Chondrocyte (in vitro differentiated cells): ENCODE results near the gene KRT84. TPM values are rescaled to one million over a fixed set of nuclear protein-coding genes. Genes with fewer than 3 reads are reported as not detected.

Experiments
- DNase-seq: peaks from one replicate; pipeline ENCODE4 v3.0.0; 2021; ENCODE audit warnings: mixed read lengths, low spot score
- H3K27ac Mint-ChIP-seq: one replicate; pipeline ENCODE4 v1.8.0; 2021; ENCODE audit warnings: mild to moderate bottlenecking, moderate library complexity, mixed read lengths; ENCODE audit not compliant: unreplicated experiment
- H3K27me3 Mint-ChIP-seq: 2 replicates; pipeline ENCODE4 v1.8.0; 2021; ENCODE audit warnings: low read depth, mixed read lengths
- H3K36me3 Mint-ChIP-seq: 2 replicates; pipeline ENCODE4 v1.8.0; 2021; ENCODE audit warnings: low read depth, mixed read lengths
- H3K4me1 Mint-ChIP-seq: 2 replicates; pipeline ENCODE4 v1.8.0; 2021; ENCODE audit warnings: low read depth, mild to moderate bottlenecking, mixed read lengths
- H3K4me3 Mint-ChIP-seq: one replicate; pipeline ENCODE4 v1.8.0; 2021; ENCODE audit warnings: mild to moderate bottlenecking, moderate library complexity, mixed read lengths; ENCODE audit not compliant: unreplicated experiment
- H3K9me3 Mint-ChIP-seq: 2 replicates; pipeline ENCODE4 v1.8.0; 2021; ENCODE audit warnings: low read depth, mixed read lengths
- CTCF ChIP-seq: fragments of 200-600 bp; sonication (generic); IDR thresholded peaks from 2 replicates; pipeline ENCODE4 v1.5.0; 2021; ENCODE audit warnings: antibody characterized with exemption, mild to moderate bottlenecking, moderate library complexity
- total RNA-seq: library from RNA; stranded (reverse); gene quantifications from 3 replicates; pipeline ENCODE4 v1.2.1, GENCODE V29; 2021

KRT84 gene
- total RNA-seq, 1 donor from 2014 or later = not detected

GRCh38 chr12:52334185-52334584, 51.3 kb downstream of the KRT84 start:
- H3K27ac Mint-ChIP-seq = no peak overlapping the region
- no peak for DNase-seq
- TF ChIP-seq CTCF = no peak
- H3K4me1 Mint-ChIP-seq = peaks cover 13% of the 10 kb centered on the region
- H3K9me3 Mint-ChIP-seq = peaks cover 8% of the 10 kb centered on the region
- peaks cover 1% of the 10 kb centered on the region for H3K36me3 Mint-ChIP-seq
- H3K4me3 Mint-ChIP-seq = no peak overlapping the region
- peaks cover 18% of the 10 kb centered on the region for H3K27me3 Mint-ChIP-seq

GRCh38 chr12:52333321-52333720, 52.1 kb downstream of the KRT84 start:
- Mint-ChIP-seq H3K9me3 (peaks cover 8% of the 10 kb centered on the region), H3K4me3 (no peak overlapping the region), H3K27me3 (peaks cover 12% of the 10 kb centered on the region), H3K4me1 (peaks cover 13% of the 10 kb centered on the region), H3K27ac (no peak overlapping the region), H3K36me3 (no peaks in the 10 kb centered on the region)
- TF ChIP-seq CTCF = no peak
- DNase-seq = no peak

GRCh38 chr12:52332381-52332780, 53.1 kb downstream of the KRT84 start:
- Mint-ChIP-seq H3K4me1 (peaks cover 17% of the 10 kb centered on the region), H3K27me3 (peaks cover 10% of the 10 kb centered on the region), H3K9me3 (peaks cover 8% of the 10 kb centered on the region), H3K36me3 (no peaks in the 10 kb centered on the region), H3K27ac (no peak overlapping the region), H3K4me3 (no peak overlapping the region)
- TF ChIP-seq CTCF = no peak
- no peak for DNase-seq

GRCh38 chr12:52331833-52332232, 53.6 kb downstream of the KRT84 start:
- Mint-ChIP-seq H3K4me3 (no peak overlapping the region), H3K36me3 (no peaks in the 10 kb centered on the region), H3K27ac (no peak overlapping the region), H3K27me3 (peaks cover 10% of the 10 kb centered on the region), H3K4me1 (peaks cover 15% of the 10 kb centered on the region), H3K9me3 (peaks cover 4% of the 10 kb centered on the region)
- DNase-seq = no peak
- no peak for TF ChIP-seq CTCF

- H3K4me1 Mint-ChIP-seq = peaks cover 12% of the 10 kb centered on the region
- TF ChIP-seq CTCF = no peak
- H3K4me3 Mint-ChIP-seq = no peak overlapping the region
Measured at GRCh38 chr12:52331039-52331438, 54.4 kb downstream of the KRT84 start.

More at GRCh38 chr12:52331039-52331438, 54.4 kb downstream of the KRT84 start:
- no peaks in the 10 kb centered on the region for H3K36me3 Mint-ChIP-seq
- H3K9me3 Mint-ChIP-seq = no peaks in the 10 kb centered on the region
- H3K27me3 Mint-ChIP-seq = peaks cover 10% of the 10 kb centered on the region
- no peak overlapping the region for H3K27ac Mint-ChIP-seq
- no peak for DNase-seq
